PC-3 (cell line): Measurements from ENCODE around the gene HP1BP3. TPM values are rescaled to one million over a fixed set of nuclear protein-coding genes. Genes with fewer than 3 reads are reported as not detected.
A peak's percentile ranks its signal among the peaks of the same experiment; 100 is the strongest.

Experiments used
- ATAC-seq: fragments of 200-7000 bp; cut with Tn5 transposase; 2 replicates; pipeline ENCODE4 v1.9.1; 2020; ENCODE audit warnings: mild to moderate bottlenecking, moderate library complexity
- BruUV-seq: library from RNA; stranded (reverse); fragments of 400-500 nt; replicated peaks from 2 replicates; lab custom pipeline; 2021; lab: Mats Ljungman, UMichigan
- CTCF ChIA-PET: fragments of 300-600 bp; sonication (Branson Sonifier 250); formaldehyde crosslinking; loops from one replicate; lab custom pipeline; 2022; ENCODE audit warnings: antibody characterized with exemption; lab: Charles Lee
- POLR2A ChIA-PET: fragments of 300-600 bp; sonication (Branson Sonifier 250); formaldehyde crosslinking; loops from one replicate; lab custom pipeline; 2022; ENCODE audit warnings: antibody characterized with exemption; ENCODE audit not compliant: unreplicated experiment; lab: Charles Lee
- DNase-seq: peaks from one replicate; pipeline ENCODE4 v3.0.0-alpha.2; 2015
- H2AFZ ChIP-seq: fragments of 300-600 bp; sonication (generic); 2 replicates; pipeline ENCODE4 v1.6.0; 2016; ENCODE audit warnings: antibody characterized with exemption, low read length
- H3F3A ChIP-seq: fragments of 300-600 bp; sonication (generic); one replicate; pipeline ENCODE4 v1.6.0; 2017; ENCODE audit warnings: antibody characterized with exemption, low read length, control low read depth, mild to moderate bottlenecking; ENCODE audit not compliant: unreplicated experiment
- H3K27ac ChIP-seq: fragments of 300-600 bp; sonication (generic); 2 replicates; pipeline ENCODE4 v1.5.1; 2016; ENCODE audit warnings: mild to moderate bottlenecking, low read length
- H3K27me3 ChIP-seq: fragments of 300-600 bp; sonication (generic); 2 replicates; pipeline ENCODE4 v1.6.1; 2016; ENCODE audit warnings: low read length, mixed read lengths
- H3K36me3 ChIP-seq: fragments of 300-600 bp; sonication (generic); 2 replicates; pipeline ENCODE4 v1.6.1; 2016; ENCODE audit warnings: low read depth, mixed run types, low read length, mixed read lengths
- H3K4me1 ChIP-seq: fragments of 300-600 bp; sonication (generic); 2 replicates; pipeline ENCODE4 v1.5.1; 2016; ENCODE audit warnings: low read length; ENCODE audit not compliant: insufficient read depth
- H3K4me2 ChIP-seq: fragments of 300-600 bp; sonication (generic); 2 replicates; pipeline ENCODE4 v1.6.0; 2016; ENCODE audit warnings: low read length
- H3K4me3 ChIP-seq: fragments of 300-600 bp; sonication (generic); 2 replicates; pipeline ENCODE4 v1.5.1; 2016; ENCODE audit warnings: mild to moderate bottlenecking, low read length, mixed read lengths
- H3K79me2 ChIP-seq: fragments of 300-600 bp; sonication (generic); 2 replicates; pipeline ENCODE4 v1.6.1; 2017; ENCODE audit warnings: low read length, mixed read lengths
- H3K9ac ChIP-seq: fragments of 300-600 bp; sonication (generic); 2 replicates; pipeline ENCODE4 v1.6.0; 2016; ENCODE audit warnings: mild to moderate bottlenecking, low read length
- H3K9me2 ChIP-seq: fragments of 300-600 bp; sonication (generic); replicated peaks from 2 replicates; pipeline ENCODE4 v1.6.1; 2016; ENCODE audit warnings: mixed run types, low read length, mixed read lengths
- H3K9me3 ChIP-seq: fragments of 300-600 bp; sonication (generic); 2 replicates; pipeline ENCODE4 v1.6.1; 2016; ENCODE audit warnings: low read length, mixed read lengths
- H4K20me1 ChIP-seq: fragments of 300-600 bp; sonication (generic); 2 replicates; pipeline ENCODE4 v1.6.1; 2016; ENCODE audit warnings: low read length, mixed read lengths
- EZH2 ChIP-seq: fragments of 300-600 bp; sonication (generic); IDR thresholded peaks from one replicate; pipeline ENCODE4 v1.6.1; 2017; ENCODE audit warnings: antibody characterized with exemption, mild to moderate bottlenecking, low read length; ENCODE audit not compliant: unreplicated experiment
- EZH2phosphoT487 ChIP-seq: fragments of 300-600 bp; sonication (generic); IDR thresholded peaks from 2 replicates; pipeline ENCODE4 v1.6.1; 2018; ENCODE audit warnings: mild to moderate bottlenecking, antibody characterized with exemption, low read length, borderline replicate concordance
- intact Hi-C: fragments of 100-400 bp; cut with micrococcal nuclease; formaldehyde crosslinking; loops from 2 replicates; pipeline ENCODE4 v1.9.0; 2023
- total RNA-seq: library from RNA; depleted of rRNA; stranded (reverse); fragments of >200 nt; gene quantifications from 2 replicates; pipeline ENCODE4 v1.2.3, GENCODE V29; 2014
- TF ChIP-seq, protein P1 (sequence below): fragments of 300-600 bp; sonication (generic); conservative IDR thresholded peaks from 2 replicates; pipeline ENCODE4 v1.5.1; 2017; ENCODE audit warnings: antibody characterized with exemption, low read depth, mild to moderate bottlenecking, low read length

HP1BP3 gene
- total RNA-seq, 1 experiment from 2014 or later: 243 TPM

DNA sequence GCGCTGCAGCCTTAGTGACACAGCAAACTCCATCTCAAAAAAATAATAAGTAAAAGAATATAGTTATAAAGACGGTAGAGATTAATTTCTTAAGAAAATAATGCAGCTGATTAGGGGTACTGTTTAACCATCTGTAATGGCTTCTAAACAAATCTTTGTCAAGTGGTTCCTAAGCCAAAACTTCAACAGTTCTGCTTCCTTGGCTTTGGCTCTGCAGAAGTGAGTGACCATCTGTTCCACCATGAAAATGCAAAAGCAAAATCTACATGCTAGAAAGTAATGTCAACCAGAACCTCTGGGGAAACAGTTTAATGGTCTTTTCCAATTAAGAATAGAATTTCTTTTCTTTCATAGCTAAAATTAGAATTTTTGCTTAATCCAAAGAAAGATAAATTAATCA, 46.3 kb downstream of the HP1BP3 start:
- DNase-seq (no peak), ATAC-seq (no peak)
- H3K9ac ChIP-seq: no peak overlapping the region
- H2AFZ ChIP-seq: no peak overlapping the region
- TF ChIP-seq EZH2phosphoT487: no peak
- TF ChIP-seq, protein P1, sequence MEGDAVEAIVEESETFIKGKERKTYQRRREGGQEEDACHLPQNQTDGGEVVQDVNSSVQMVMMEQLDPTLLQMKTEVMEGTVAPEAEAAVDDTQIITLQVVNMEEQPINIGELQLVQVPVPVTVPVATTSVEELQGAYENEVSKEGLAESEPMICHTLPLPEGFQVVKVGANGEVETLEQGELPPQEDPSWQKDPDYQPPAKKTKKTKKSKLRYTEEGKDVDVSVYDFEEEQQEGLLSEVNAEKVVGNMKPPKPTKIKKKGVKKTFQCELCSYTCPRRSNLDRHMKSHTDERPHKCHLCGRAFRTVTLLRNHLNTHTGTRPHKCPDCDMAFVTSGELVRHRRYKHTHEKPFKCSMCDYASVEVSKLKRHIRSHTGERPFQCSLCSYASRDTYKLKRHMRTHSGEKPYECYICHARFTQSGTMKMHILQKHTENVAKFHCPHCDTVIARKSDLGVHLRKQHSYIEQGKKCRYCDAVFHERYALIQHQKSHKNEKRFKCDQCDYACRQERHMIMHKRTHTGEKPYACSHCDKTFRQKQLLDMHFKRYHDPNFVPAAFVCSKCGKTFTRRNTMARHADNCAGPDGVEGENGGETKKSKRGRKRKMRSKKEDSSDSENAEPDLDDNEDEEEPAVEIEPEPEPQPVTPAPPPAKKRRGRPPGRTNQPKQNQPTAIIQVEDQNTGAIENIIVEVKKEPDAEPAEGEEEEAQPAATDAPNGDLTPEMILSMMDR: no peak
- no peak for TF ChIP-seq EZH2
- no peak overlapping the region for H3K4me3 ChIP-seq
- intact Hi-C loops: no loop called here
- H3K4me1 ChIP-seq: peaks cover 35% of the 10 kb centered on the region
- CTCF ChIA-PET: no interaction called here
- POLR2A ChIA-PET: interaction anchor here (0.7 kb wide), 1 partner anchor 257 kb away, joined by 3 read pairs; no protein-coding TSS in a partner anchor
- peaks cover 60% of the 10 kb centered on the region for H3K36me3 ChIP-seq
- no TSS peak for BruUV-seq
- H3K27ac ChIP-seq: peak overlapping the region; percentile 95
- H3K79me2 ChIP-seq: no peaks in the 10 kb centered on the region
- no peaks in the 10 kb centered on the region for H3K9me2 ChIP-seq
- H3K4me2 ChIP-seq: no peak overlapping the region
- no peaks in the 10 kb centered on the region for H4K20me1 ChIP-seq
- H3F3A ChIP-seq: no peaks in the 10 kb centered on the region
- no peaks in the 10 kb centered on the region for H3K9me3 ChIP-seq
- H3K27me3 ChIP-seq: no peaks in the 10 kb centered on the region

DNA sequence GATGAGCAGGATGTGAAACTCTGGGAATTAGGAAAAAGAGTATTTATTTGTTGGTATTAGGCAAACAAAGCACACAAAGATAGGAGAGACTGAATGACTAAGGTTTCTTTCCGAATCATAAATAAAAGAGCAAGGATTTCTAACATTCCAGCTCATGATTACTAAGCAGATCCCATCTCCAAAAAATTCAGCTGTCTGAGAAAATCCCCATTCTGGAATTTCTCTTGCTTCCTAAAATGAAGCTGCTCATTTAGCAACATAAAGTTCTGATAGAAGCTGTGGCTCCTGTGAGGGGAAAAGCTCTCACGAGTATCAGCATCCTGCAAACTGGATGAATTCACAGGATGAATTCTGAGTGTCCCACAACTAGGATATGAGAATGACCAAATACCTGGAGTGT, 47.9 kb downstream of the HP1BP3 start:
- Histone ChIP-seq H3K9ac (peak overlapping the region; percentile 75), H3K36me3 (peaks cover 44% of the 10 kb centered on the region), H3F3A (no peaks in the 10 kb centered on the region), H3K9me3 (no peaks in the 10 kb centered on the region), H3K79me2 (no peaks in the 10 kb centered on the region), H3K4me1 (peaks cover 35% of the 10 kb centered on the region), H2AFZ (no peak overlapping the region), H3K4me3 (no peak overlapping the region), H3K9me2 (no peaks in the 10 kb centered on the region), H4K20me1 (no peaks in the 10 kb centered on the region), H3K4me2 (peak overlapping the region; percentile 62), H3K27me3 (no peaks in the 10 kb centered on the region), H3K27ac (peak overlapping the region; percentile 95)
- DNase-seq (peak; percentile 81), ATAC-seq (peak; percentile 72)
- intact Hi-C loops: no loop called here
- TF ChIP-seq EZH2: no peak
- TF ChIP-seq, protein P1: no peak
- no peak for TF ChIP-seq EZH2phosphoT487
- POLR2A ChIA-PET: interaction anchor here (0.6 kb wide), 1 partner anchor 74 kb away, joined by 6 read pairs; no protein-coding TSS in a partner anchor
- no TSS peak for BruUV-seq
- CTCF ChIA-PET: interaction anchor here (0.6 to 1.1 kb wide), 2 partner anchors 43 to 284 kb away, joined by 3 to 11 read pairs; no protein-coding TSS in a partner anchor

DNA sequence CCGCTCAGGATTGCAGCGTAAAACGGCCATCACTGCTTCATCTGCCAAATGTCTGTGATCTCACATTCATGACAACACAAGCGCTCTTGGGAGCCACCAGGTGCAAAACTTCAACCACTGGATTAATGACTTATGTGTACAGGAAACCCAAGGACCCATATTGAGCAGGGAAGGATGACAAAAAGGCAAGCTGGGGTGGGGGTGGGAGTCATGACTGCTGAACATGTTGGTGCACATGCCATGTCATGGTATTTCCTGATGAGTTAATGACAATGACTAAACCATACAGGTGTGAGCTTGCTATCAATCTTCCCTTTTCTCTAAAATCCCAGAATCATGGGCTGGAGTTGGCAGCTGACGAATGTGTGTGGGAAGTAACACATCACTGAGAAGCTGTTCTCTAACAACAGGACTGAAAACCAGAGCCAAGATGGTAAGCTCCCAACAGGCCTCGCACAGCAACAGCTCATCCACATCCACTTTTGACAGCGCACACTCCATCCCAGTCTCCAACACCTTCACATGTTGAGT, 51.5 kb downstream of the HP1BP3 start:
- POLR2A ChIA-PET: no interaction called here
- CTCF ChIA-PET: no interaction called here
- H3K9ac ChIP-seq: no peak overlapping the region
- BruUV-seq: no TSS peak
- no peak overlapping the region for H3K4me3 ChIP-seq
- H3K79me2 ChIP-seq: no peaks in the 10 kb centered on the region
- H3K9me2 ChIP-seq: no peaks in the 10 kb centered on the region
- H3K27ac ChIP-seq: no peak overlapping the region
- TF ChIP-seq EZH2phosphoT487 (no peak), EZH2 (no peak)
- TF ChIP-seq, protein P1: no peak
- H3K27me3 ChIP-seq: no peaks in the 10 kb centered on the region
- H3K36me3 ChIP-seq: peaks cover 18% of the 10 kb centered on the region
- no peaks in the 10 kb centered on the region for H4K20me1 ChIP-seq
- peaks cover 47% of the 10 kb centered on the region for H3K4me1 ChIP-seq
- no peak for ATAC-seq
- H3K4me2 ChIP-seq: no peak overlapping the region
- no peak for DNase-seq
- H3K9me3 ChIP-seq: no peaks in the 10 kb centered on the region
- H3F3A ChIP-seq: peaks cover 4% of the 10 kb centered on the region
- no peak overlapping the region for H2AFZ ChIP-seq
- intact Hi-C loops: no loop called here
